Heart right ventricle (tissue), 16 donors: ENCODE measurements around the gene TMEM255B. TPM values are rescaled to one million over a fixed set of nuclear protein-coding genes. Genes with fewer than 3 reads are reported as not detected.

Experiments
- ATAC-seq, 8 donors: fragments of 200-7000 bp; cut with Tn5 transposase; one replicate each; pipeline ENCODE4 v1.9.1; 2020; ENCODE audit warnings: mild to moderate bottlenecking in 8 of 8, moderate library complexity in 8 of 8, moderate number of reproducible peaks in 1 of 8
- DNase-seq, 2 donors: peaks; one replicate each; pipeline ENCODE4 v3.0.0-alpha.2; 2020
- H3K27ac ChIP-seq, 10 donors: fragments of 200-600 bp; sonication (generic) in 2 of 10; one replicate each; pipeline versions ENCODE4 v1.5.0 to v1.8.0; 2020 to 2022; ENCODE audit warnings: mild to moderate bottlenecking in 3 of 10
- H3K27me3 ChIP-seq, 7 donors: fragments of 200-600 bp; one replicate each; pipeline ENCODE4 v1.8.0; 2021 to 2022; ENCODE audit warnings: mild to moderate bottlenecking in 2 of 7
- H3K36me3 ChIP-seq, 9 donors: fragments of 200-600 bp; sonication (generic) in 1 of 9; one replicate each; pipeline versions ENCODE4 v1.5.0 to v1.8.0; 2020 to 2022; ENCODE audit warnings: mild to moderate bottlenecking in 2 of 9
- H3K4me1 ChIP-seq, 9 donors: fragments of 200-600 bp; sonication (generic) in 1 of 9; one replicate each; pipeline versions ENCODE4 v1.5.0 to v1.8.0; 2020 to 2022; ENCODE audit warnings: mild to moderate bottlenecking in 4 of 9
- H3K4me3 ChIP-seq, 10 donors: fragments of 200-600 bp; sonication (generic) in 2 of 10; one replicate each; pipeline versions ENCODE4 v1.5.0 to v1.8.0; 2020 to 2022; ENCODE audit warnings: mild to moderate bottlenecking in 7 of 10, moderate library complexity in 2 of 10
- H3K9me3 ChIP-seq, 11 donors: fragments of 200-600 bp in 10 of 11; sonication (generic) in 2 of 11; one replicate each; pipeline versions ENCODE4 v1.5.0 to v1.8.0; 2013 to 2022; ENCODE audit warnings: mild to moderate bottlenecking in 2 of 11, control low read depth in 1 of 11, moderate library complexity in 1 of 11
- WGBS, 2 donors: extraction: QIAGEN DNeasy Blood & Tissue Kit; methylation state at CpG; one replicate each; pipeline ENCODE4 v1.1.7; 2013; ENCODE audit warnings: inconsistent platforms in 1 of 2; 5-methylcytosine and 5-hydroxymethylcytosine counted together
- intact Hi-C, 10 donors: fragments of 100-400 bp; cut with DNase I; formaldehyde crosslinking; loops; one replicate each; pipeline versions ENCODE4 v1.11.1 to v1.14.2; 2022
- polyA plus RNA-seq, 2 donors: library from polyadenylated mRNA; stranded (reverse); fragments of 200-250 nt; gene quantifications; one replicate each; pipeline ENCODE4 v1.2.3, GENCODE V29; 2013
- total RNA-seq, 10 donors: library from RNA; stranded (reverse); fragmentation: NEBNext Ultra II Directional in 3 of 10; extraction: Animal tissue kit (Norgen Biotek cat#: 25700) in 3 of 10; gene quantifications; one replicate each; pipeline versions ENCODE4 v1.2.1 to v1.2.4, GENCODE V29; 2021 to 2023
- TF ChIP-seq, protein P1 (sequence below), 9 donors: fragments of 200-600 bp; sonication (generic) in 2 of 9; IDR thresholded peaks; one replicate each; pipeline versions ENCODE4 v1.5.0 to v1.8.0; 2021 to 2022; ENCODE audit warnings: antibody characterized with exemption in 9 of 9, mild to moderate bottlenecking in 5 of 9, moderate library complexity in 1 of 9
- donor health status: Arrhythmogenic right ventricular cardiomyopathy.
- donor health status: ischemic (EF 13 %, LVEDD 7.1; RV severe dilation, severe dysfunction).
- donor health status: healthy with polysubstance abuse.
- donor health status: DM: no; HTN: yes; CAD: no.
- donor health status: DM: no; HTN: no; CAD: no.
- donor health status: ischemic (EF 25% LVEDD 6.9; RV normal size, moderate dysfunction).
- donor health status: ischemic (EF 25% LVEDD 5.7; RV mildly dilated, moderate dysfunction).
- donor health status: healthy.
- donor health status: DM: yes; HTN: yes; CAD: no.
- donor health status: Ischemic cardiomyopathy.
- donor health status: ischemic (EF 35%, LVEDD 5.7; RV mildly dilated, moderate dysfunction).
- donor health status: nonischemic (EF 11% LVEDD 7.7; RV severe dilation, severe dysfunction).
- donor health status: DM: yes; HTN: yes; CAD: no.
- donor health status: PGD.
- donor health status: ischemic (EF 29% LVEDD 5.4; RV normal size, mild dysfunction).
- donor health status: nonischemic (EF 23%, LVEDD 6.1; RV moderate dilation, normal function).

Gene TMEM255B
- total and polyA plus RNA-seq, 12 donors: 2.4 to 12.9 (median 6.3) TPM

DNA sequence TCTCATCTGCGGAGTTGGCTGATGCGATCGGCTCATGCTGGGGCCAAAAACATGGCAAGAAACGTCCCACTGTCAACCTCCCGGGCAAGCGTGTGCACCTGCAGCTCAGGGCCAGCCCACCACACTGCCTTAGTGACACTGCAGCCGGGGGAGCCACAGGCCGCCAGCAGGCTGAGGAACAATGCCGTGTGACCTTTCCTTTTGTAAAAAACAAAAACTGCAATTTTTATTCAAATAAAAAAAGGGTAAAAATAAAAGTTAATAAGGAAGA is 18.8 kb upstream of the TMEM255B start:
- TF ChIP-seq, protein P1, sequence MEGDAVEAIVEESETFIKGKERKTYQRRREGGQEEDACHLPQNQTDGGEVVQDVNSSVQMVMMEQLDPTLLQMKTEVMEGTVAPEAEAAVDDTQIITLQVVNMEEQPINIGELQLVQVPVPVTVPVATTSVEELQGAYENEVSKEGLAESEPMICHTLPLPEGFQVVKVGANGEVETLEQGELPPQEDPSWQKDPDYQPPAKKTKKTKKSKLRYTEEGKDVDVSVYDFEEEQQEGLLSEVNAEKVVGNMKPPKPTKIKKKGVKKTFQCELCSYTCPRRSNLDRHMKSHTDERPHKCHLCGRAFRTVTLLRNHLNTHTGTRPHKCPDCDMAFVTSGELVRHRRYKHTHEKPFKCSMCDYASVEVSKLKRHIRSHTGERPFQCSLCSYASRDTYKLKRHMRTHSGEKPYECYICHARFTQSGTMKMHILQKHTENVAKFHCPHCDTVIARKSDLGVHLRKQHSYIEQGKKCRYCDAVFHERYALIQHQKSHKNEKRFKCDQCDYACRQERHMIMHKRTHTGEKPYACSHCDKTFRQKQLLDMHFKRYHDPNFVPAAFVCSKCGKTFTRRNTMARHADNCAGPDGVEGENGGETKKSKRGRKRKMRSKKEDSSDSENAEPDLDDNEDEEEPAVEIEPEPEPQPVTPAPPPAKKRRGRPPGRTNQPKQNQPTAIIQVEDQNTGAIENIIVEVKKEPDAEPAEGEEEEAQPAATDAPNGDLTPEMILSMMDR (IDR thresholded peaks at IDR 0.05): no peak
- WGBS, 2 donors: 84 to 85% methylated on average over 9 of the region's 9 CpGs

GRCh38 chr13:113740661-113741060 is 18.4 kb upstream of the TMEM255B start:
- 83 to 85% methylated on average over 16 of the region's 16 CpGs for WGBS, 2 donors
- peaks cover 0 to 12% (median 0%) of the 10 kb centered on the region in 9 donors for H3K4me1 ChIP-seq
- peaks cover 0 to 39% (median 11%) of the 10 kb centered on the region in 7 donors for H3K27me3 ChIP-seq
- intact Hi-C loops: no loop called here
- DNase-seq (no peak), ATAC-seq (no peak)
- H3K9me3 ChIP-seq: no peaks in the 10 kb centered on the region
- no peak overlapping the region for H3K4me3 ChIP-seq
- TF ChIP-seq, protein P1 (IDR thresholded peaks at IDR 0.05): no peak
- no peaks in the 10 kb centered on the region for H3K36me3 ChIP-seq
- no peak overlapping the region for H3K27ac ChIP-seq

More for the DNA sequence above, 18.8 kb upstream of the TMEM255B start:
- Histone ChIP-seq H3K27me3 (peaks cover 0 to 39% (median 11%) of the 10 kb centered on the region in 7 donors), H3K4me3 (no peak overlapping the region), H3K9me3 (no peaks in the 10 kb centered on the region), H3K36me3 (no peaks in the 10 kb centered on the region), H3K27ac (no peak overlapping the region), H3K4me1 (peaks cover 0 to 12% (median 0%) of the 10 kb centered on the region in 9 donors)
- DNase-seq: no peak
- no peak for ATAC-seq
- intact Hi-C loops: no loop called here

DNA sequence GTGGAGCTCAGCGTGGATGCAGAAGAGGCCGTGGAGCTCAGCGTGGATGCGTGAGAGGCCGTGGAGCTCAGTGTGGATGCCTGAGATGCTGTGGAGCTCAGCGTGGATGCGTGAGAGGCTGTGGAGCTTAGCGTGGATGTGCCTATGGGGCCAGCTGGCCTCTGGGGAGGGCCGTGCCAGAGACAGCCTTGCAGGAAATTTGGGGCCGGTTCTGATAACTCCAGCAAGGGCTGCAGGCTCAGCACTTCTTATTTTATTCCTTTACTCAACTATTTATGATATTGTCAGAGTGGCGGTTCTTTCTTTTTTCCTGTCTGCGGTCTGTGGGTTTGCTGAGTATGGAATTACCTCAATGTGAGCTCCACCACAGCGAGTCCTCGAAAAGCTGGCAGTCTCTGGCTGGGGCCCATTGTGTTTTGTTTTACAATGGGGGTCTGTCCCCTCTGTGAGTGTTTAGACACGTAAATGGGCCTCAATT is 17.8 kb upstream of the TMEM255B start:
- 76 to 78% methylated on average over 15 of the region's 15 CpGs for WGBS, 2 donors
- TF ChIP-seq, protein P1 (IDR thresholded peaks at IDR 0.05): no peak
- DNase-seq (no peak), ATAC-seq (peak in 1 of 8 donors; percentile 25)
- Histone ChIP-seq H3K4me1 (peaks cover 0 to 12% (median 0%) of the 10 kb centered on the region in 9 donors), H3K4me3 (no peak overlapping the region), H3K9me3 (no peaks in the 10 kb centered on the region), H3K36me3 (no peaks in the 10 kb centered on the region), H3K27me3 (peaks cover 0 to 39% (median 11%) of the 10 kb centered on the region in 7 donors), H3K27ac (no peak overlapping the region)
- intact Hi-C loops: no loop called here

DNA sequence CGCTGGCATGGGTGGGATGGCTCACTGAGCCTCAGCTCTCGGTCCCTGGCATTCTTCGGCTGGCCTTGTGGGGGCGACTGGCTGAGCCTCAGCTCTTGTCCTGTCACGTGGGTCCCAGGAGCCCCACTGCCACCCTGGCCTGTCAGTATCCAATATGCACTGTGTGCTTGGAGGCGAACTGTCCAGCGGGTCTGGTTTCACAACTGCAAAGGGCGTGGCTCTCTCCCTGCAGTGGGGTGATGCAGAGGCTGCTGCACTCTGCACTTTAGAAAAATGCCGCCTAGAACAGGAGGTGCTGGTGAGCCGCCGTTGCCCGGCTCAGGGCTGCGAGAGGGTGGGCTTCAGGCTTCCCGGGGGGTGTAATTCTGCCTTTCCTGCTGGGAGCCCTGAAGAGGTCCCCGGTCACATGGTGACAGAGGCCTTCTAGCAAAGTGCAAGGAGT is 17.0 kb upstream of the TMEM255B start:
- Histone ChIP-seq H3K4me3 (no peak overlapping the region), H3K36me3 (no peaks in the 10 kb centered on the region), H3K9me3 (no peaks in the 10 kb centered on the region), H3K4me1 (peaks cover 0 to 12% (median 0%) of the 10 kb centered on the region in 9 donors), H3K27me3 (peaks cover 0 to 39% (median 11%) of the 10 kb centered on the region in 7 donors), H3K27ac (no peak overlapping the region)
- TF ChIP-seq, protein P1 (IDR thresholded peaks at IDR 0.05): peak in 1 of 9 donors; percentile 28
- 37 to 44% methylated on average over 15 of the region's 15 CpGs for WGBS, 2 donors
- intact Hi-C loops: no loop called here
- peak; percentile 28 to 80 (median 52) for ATAC-seq
- no peak for DNase-seq
